GM19025 (cell line): ENCODE measurements around the gene MXRA8.

Source experiments
- ATAC-seq: cut with Tn5 transposase; IDR thresholded peaks from one replicate; pipeline ENCODE4 v1.9.1; 2021; ENCODE audit warnings: mild to moderate bottlenecking, low read depth, moderate library complexity; ENCODE audit not compliant: unreplicated experiment

The MXRA8 gene

DNA sequence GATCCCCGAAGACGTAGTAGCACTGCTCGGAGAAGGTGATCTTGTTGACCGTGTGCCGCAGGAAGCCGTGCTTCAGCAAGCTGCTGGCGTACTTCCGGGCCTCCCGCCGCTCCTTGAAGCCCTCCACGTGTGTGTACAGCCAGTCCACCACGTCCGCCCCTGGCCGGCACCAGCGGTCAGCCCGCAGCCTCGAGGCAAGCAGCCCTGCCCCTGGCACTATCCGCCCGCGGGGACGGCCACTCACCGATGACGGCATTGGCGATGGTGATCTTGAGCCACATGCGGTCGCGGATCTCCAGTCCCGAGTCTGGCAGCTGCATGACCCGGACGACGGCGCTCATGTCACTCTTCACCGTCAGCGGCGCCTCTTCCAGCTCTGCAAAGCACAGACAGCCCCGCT is 20.1 kb downstream of the MXRA8 start:
- no peak for ATAC-seq

DNA sequence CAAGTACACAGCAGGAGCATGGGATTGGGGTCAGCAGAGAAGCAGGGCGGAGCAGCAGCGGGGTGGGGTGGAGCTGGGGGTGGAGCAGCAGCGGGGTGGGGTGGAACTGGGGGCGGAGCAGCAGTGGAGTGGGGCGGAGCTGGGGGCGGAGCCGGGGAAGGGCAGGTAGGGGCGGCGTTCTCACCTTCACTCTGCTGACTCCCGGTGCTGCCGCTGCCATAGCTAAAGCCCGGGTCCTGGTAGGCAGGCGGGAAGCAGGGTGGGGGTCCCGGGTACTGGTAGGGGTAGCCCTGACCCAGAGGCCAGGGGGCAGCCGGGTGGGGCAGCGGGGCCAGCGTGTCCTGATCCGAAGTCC is 20.6 kb downstream of the MXRA8 start:
- no peak for ATAC-seq

DNA sequence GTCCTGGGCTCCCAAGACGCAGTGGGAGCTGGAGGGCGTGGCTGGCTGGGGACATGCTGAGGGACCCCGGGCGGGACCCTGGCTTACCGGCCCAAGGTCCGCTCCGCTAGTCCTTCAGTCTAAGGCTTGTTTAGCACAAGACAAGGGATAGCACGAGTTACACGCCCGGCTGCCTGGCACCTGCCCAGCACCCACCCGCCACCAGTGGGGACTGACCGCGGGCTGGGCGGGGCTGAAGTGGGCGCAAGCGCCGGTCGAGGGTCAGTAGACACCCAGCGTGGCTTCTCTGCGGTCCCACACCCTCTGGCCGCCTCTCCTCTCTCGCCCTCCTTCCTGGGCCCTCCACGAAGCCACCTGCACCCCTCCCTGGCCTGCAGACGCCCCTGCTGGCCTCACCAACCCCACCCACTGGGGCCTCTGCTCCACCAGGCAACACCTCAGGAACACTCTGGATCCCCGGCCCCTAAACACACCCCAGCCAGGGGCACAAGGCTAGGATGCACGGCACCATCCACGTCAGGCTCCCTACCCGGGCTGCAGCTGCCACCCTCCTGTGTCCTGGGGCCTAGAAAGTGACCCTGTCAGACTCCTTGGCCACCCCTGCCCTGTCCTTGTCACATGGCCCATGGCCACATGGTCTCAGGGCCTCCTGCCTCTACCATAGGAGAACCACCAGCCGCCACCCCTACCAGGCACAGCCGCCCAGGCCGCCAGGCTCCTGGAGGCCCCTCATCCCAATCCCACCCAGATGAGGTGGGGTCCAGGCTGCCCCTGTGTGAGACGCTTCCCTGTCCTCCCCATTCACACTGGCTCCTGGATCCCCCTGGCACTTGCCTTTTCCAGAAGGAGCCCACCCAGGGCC is 21.2 kb downstream of the MXRA8 start:
- ATAC-seq: no peak

DNA sequence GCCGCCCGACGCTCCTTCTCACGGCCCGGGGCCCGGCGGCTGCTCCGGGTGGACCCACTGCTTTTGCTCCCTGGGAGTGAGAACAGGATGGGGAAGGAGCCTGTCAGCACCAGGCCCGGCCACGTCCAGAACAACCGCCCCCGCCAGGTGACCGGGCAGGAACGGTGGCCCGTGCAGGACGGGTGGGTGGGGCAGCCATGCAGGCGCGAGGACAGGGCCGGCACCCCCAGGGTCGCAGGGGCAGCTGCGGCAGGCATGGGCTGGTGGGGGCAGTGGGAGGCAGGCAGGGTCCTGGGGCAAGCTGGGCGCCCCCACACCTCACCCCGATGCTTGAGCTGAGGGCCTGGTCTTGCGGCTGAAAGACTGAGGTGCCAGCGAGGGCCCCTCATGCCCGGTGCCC is 21.9 kb downstream of the MXRA8 start:
- ATAC-seq: no peak

DNA sequence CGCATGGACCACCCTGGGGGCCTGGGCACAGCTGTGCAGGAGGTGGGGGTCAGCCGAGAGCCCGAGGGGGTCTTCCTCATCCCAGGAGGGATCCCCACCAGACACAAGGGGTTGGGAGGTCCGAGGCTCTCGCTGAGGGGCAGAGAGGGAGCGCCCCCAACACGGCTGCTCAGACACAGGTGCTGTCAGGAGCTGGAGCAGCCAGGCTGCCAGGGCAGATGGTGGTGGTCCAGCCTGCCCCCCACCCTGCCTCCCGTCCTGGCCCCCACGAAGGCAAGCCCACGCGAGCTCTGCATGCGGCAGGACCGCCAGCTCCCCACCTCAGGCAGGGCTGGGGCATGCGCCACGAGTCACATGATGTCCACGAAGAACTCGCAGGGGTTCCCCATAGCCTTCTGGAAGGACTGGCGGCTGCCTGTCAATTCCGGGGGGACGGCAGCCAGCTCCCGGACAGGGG is 22.5 kb downstream of the MXRA8 start:
- ATAC-seq: no peak

DNA sequence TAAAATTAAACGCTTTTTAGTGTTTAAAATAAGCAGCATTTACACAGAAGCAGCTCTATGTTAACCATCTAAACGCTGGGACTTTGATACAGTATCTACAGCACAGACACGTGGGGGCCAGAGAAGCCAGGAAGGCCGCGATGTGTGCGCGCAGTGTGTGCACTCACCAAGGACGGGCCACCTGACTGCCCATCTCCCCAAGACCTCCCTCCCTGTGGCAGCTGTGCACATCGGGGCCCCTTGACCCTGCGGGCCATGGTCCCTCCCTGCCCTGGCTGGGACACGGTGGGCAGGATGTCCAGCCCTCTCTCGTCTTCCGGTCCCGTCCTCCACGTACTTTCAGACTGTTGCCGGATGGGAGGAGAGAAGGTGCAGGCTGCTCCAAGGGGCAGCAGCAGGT is 23.1 kb downstream of the MXRA8 start:
- ATAC-seq: no peak

DNA sequence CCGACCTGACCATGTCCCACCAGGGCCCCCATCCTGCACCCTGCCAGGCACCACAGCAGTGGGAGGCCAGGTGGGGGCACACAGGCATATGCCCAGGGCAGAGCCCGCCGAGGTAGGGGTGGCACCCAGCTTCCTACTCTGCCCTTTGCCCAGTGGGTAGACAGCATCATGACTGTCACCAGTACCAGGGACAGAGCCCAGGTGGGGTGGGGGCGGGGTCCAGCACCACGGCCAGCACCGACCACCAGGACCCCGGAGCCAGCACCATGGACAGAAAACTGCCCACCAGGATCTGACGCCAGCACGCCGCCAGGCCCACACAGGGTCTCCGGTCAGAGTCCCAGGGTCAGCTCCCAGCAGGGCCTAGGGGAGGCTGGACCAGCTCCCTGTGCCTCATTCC is 23.5 kb downstream of the MXRA8 start:
- no peak for ATAC-seq

DNA sequence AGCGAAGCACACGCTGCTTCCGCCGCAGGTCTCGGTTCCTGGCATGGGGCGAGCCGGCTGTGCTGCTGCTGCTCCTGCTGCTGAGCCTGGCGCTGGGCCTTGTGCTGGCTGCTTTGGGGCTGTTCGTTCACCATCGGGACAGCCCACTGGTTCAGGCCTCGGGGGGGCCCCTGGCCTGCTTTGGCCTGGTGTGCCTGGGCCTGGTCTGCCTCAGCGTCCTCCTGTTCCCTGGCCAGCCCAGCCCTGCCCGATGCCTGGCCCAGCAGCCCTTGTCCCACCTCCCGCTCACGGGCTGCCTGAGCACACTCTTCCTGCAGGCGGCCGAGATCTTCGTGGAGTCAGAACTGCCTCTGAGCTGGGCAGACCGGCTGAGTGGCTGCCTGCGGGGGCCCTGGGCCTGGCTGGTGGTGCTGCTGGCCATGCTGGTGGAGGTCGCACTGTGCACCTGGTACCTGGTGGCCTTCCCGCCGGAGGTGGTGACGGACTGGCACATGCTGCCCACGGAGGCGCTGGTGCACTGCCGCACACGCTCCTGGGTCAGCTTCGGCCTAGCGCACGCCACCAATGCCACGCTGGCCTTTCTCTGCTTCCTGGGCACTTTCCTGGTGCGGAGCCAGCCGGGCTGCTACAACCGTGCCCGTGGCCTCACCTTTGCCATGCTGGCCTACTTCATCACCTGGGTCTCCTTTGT is 24.7 kb downstream of the MXRA8 start:
- ATAC-seq: no peak

DNA sequence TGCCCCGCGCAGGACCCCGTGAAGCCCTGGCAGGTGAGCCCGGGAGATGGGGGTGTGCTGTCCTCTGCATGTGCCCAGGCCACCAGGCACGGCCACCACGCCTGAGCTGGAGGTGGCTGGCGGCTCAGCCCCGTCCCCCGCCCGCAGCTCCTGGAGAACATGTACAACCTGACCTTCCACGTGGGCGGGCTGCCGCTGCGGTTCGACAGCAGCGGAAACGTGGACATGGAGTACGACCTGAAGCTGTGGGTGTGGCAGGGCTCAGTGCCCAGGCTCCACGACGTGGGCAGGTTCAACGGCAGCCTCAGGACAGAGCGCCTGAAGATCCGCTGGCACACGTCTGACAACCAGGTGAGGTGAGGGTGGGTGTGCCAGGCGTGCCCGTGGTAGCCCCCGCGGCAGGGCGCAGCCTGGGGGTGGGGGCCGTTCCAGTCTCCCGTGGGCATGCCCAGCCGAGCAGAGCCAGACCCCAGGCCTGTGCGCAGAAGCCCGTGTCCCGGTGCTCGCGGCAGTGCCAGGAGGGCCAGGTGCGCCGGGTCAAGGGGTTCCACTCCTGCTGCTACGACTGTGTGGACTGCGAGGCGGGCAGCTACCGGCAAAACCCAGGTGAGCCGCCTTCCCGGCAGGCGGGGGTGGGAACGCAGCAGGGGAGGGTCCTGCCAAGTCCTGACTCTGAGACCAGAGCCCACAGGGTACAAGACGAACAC is 25.4 kb downstream of the MXRA8 start:
- no peak for ATAC-seq

DNA sequence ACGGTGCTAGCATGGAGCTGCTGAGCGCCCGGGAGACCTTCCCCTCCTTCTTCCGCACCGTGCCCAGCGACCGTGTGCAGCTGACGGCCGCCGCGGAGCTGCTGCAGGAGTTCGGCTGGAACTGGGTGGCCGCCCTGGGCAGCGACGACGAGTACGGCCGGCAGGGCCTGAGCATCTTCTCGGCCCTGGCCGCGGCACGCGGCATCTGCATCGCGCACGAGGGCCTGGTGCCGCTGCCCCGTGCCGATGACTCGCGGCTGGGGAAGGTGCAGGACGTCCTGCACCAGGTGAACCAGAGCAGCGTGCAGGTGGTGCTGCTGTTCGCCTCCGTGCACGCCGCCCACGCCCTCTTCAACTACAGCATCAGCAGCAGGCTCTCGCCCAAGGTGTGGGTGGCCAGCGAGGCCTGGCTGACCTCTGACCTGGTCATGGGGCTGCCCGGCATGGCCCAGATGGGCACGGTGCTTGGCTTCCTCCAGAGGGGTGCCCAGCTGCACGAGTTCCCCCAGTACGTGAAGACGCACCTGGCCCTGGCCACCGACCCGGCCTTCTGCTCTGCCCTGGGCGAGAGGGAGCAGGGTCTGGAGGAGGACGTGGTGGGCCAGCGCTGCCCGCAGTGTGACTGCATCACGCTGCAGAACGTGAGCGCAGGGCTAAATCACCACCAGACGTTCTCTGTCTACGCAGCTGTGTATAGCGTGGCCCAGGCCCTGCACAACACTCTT is 26.2 kb downstream of the MXRA8 start:
- no peak for ATAC-seq

DNA sequence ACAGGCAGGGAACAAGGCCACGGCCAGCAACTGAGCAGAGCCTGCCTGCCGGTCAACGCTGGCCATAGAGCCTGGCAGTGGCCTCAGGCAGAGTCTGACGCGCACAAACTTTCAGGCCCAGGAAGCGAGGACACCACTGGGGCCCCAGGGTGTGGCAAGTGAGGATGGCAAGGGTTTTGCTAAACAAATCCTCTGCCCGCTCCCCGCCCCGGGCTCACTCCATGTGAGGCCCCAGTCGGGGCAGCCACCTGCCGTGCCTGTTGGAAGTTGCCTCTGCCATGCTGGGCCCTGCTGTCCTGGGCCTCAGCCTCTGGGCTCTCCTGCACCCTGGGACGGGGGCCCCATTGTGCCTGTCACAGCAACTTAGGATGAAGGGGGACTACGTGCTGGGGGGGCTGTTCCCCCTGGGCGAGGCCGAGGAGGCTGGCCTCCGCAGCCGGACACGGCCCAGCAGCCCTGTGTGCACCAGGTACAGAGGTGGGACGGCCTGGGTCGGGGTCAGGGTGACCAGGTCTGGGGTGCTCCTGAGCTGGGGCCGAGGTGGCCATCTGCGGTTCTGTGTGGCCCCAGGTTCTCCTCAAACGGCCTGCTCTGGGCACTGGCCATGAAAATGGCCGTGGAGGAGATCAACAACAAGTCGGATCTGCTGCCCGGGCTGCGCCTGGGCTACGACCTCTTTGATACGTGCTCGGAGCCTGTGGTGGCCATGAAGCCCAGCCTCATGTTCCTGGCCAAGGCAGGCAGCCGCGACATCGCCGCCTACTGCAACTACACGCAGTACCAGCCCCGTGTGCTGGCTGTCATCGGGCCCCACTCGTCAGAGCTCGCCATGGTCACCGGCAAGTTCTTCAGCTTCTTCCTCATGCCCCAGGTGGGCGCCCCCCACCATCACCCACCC is 27.0 kb downstream of the MXRA8 start, which contains the start of gene TAS1R3:
TSS of gene TAS1R3 (plus strand) at position 213 of the 898 bp plus-strand sequence. CDS start at position 279, 66 bp downstream.
- ATAC-seq: no peak

DNA sequence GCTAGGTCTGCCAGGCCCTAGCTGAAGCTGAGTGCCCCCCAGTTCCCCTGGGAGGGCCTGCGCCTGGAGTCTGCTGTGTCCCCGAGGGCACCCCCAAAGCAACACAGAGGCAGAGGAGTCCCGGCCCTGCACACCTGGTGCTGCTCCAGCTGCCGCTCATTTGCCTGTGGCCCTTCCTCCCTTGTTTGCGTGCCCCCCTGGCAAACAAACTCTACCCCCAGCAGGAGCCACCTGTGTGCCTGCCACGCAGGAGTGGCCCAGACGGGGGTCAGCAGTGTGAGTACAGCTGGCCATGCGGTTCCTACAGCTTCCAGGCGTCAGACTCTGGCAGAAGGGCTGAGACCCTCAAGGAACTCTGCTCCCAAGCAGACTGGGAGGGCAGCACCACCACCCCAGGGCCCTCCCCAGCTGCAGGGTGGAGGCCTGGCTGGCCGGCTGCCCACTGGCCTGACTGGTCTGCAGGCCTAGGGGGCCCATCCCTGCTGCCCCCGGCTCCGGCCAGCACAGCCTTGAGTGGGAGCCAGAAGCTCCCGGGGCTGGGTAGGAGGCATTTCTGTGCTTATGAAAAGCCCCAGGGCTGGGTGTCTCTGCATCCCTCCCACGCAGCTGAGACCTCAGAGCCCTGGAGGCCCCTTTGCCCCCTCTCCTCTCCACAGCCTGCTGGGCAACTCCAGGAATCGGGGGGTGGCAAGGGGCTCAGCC is 27.8 kb downstream of the MXRA8 start:
- no peak for ATAC-seq

DNA sequence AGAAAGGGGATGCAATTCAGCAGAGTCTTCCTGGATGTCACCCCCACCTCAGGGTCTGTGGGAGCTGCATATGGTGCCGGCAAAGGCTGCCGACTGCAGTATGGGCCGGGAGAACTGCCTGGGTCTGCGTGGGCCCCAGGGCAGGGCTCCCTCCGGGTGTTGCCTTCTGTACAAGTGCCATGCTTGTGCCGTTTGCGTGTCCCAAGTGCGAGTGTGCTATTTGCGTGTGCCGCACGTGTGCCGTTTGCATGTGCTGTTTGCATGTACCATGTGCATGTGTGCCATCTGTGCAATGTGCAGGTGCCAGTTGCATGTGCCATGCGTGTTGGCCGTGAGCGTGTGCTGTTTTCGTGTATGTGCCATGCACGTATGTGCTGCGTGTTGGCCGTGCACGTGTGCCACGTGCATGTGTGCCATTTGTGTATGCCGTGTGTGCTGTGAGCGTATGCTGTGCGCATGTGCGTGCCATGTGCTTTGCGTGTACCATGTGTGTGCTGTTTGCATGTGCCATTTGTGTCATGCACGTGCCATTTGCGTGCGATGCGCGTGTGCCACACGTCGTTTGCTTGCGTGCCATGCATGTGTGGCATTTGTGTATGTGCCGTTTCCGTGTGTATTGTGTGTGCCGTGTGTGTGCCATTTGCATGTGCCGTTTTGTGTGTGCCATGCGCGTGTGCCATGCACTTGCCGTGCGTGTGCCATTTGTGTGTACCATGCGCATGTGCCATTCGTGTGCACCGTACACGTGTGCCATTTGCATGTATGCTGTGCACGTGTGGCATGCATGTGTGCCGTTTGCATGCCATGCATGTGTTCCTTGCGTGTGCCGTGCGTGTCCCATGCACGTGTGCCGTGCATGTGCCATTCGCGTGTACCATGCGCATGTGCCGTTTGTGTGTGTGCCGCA is 28.8 kb downstream of the MXRA8 start:
- no peak for ATAC-seq

DNA sequence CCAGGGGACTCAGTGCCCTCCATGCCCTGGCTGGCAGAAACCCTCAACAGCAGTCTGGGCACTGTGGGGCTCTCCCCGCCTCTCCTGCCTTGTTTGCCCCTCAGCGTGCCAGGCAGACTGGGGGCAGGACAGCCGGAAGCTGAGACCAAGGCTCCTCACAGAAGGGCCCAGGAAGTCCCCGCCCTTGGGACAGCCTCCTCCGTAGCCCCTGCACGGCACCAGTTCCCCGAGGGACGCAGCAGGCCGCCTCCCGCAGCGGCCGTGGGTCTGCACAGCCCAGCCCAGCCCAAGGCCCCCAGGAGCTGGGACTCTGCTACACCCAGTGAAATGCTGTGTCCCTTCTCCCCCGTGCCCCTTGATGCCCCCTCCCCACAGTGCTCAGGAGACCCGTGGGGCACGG is 30.1 kb downstream of the MXRA8 start:
- ATAC-seq: no peak

DNA sequence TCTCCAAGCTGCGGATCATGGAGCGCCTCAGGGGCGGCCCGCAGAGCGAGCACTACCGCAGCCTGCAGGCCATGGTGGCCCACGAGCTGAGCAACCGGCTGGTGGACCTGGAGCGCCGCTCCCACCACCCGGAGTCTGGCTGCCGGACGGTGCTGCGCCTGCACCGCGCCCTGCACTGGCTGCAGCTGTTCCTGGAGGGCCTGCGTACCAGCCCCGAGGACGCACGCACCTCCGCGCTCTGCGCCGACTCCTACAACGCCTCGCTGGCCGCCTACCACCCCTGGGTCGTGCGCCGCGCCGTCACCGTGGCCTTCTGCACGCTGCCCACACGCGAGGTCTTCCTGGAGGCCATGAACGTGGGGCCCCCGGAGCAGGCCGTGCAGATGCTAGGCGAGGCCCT is 31.1 kb downstream of the MXRA8 start:
- ATAC-seq: no peak

DNA sequence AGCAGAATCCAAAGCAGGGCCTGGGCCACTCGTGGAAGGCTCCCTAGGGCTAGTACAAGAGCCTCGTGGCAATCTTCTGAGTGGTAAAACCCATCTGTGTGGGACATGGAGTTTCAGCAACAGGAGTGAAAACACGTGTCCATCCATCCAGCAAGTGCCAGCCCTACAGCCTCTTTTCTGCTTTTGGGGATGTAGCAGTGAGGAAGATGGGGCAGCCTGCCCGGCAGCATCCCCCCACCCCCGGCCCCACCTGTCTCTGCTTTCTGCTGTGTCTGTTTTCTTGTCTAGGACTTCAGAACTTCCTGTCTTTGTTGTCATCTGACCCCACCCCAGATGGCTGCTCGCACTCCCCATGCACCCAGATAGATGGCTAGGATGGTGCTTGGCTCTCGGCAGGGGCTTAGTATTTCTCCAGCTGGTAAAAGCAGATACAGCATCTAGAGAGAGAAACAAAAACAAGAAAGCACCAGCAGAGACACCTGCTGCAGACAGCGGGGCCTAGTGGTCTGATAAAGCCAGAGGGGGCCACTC is 32.2 kb downstream of the MXRA8 start:
- no peak for ATAC-seq

DNA sequence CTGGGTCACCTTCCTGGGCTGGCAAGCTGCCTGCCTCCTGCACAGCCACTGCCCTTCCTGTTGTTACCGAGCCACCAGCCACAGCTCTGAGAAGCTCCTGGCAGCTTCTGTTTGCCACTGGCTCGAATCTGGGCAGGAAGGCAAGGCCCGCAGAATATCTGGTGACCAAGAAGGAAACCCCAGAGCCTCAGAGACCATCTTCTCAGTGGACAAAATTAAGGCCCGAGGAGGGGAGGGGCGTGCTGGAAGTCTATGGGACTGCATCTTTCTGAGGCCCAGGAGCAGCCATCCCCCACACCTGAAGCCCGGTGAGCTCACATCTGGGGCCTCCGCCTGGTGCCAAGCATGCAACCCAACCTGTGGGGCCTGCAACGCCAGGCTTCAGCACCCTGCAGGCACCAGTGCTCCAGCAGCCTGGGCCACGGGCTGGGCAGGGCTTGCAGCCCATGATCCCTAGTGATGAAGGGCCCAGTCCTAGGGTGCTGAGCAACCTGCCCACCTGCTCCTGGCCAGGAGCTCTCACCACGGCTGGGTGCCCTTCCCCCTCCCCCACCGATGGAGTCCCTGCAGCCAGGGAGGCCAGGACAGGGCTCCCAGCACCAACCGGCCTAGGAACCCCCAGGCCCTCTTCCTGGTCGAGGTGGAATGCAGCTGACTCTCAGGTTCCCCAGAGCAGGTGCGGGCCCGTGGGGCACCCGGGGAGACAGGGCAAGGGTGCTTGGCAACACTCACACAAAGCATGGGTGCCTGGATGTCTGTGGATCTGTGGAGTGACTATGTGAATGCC is 32.9 kb downstream of the MXRA8 start:
- ATAC-seq: no peak
